ENCODE measurements around the gene USP37. TPM values are rescaled to one million over a fixed set of nuclear protein-coding genes. Genes with fewer than 3 reads are reported as not detected.

Gene USP37
- total RNA-seq, 1 experiment from 2014 or later: 11.6 TPM

GRCh38 chr2:218427741-218428140, 140.4 kb downstream of the USP37 start:
- Histone ChIP-seq H3K9ac (ENCODE audit: low read length) (no peak overlapping the region), H3K36me3 (ENCODE audit: low read depth, low read length) (no peaks in the 10 kb centered on the region), H2AFZ (ENCODE audit: low read length) (no peak overlapping the region), H3K4me2 (ENCODE audit: low read length) (no peak overlapping the region), H3K79me2 (ENCODE audit: low read length) (no peaks in the 10 kb centered on the region), H3K27me3 (ENCODE audit: low read length) (no peaks in the 10 kb centered on the region), H3K4me3 (ENCODE audit: low read length) (no peak overlapping the region), H4K20me1 (ENCODE audit: low read length) (no peaks in the 10 kb centered on the region), H3K4me1 (ENCODE audit: insufficient read depth, low read length) (no peaks in the 10 kb centered on the region), H3F3A (ENCODE audit: low read length, unreplicated experiment) (no peaks in the 10 kb centered on the region), H3K9me3 (ENCODE audit: low read length) (no peaks in the 10 kb centered on the region), H3K27ac (ENCODE audit: low read length) (no peak overlapping the region), H3K9me2 (replicated peaks; ENCODE audit: low read length) (no peaks in the 10 kb centered on the region)
- no peak for TF ChIP-seq CTCF (conservative IDR thresholded peaks at IDR 0.05; ENCODE audit: low read depth, low read length)
- TF ChIP-seq EZH2phosphoT487 (IDR thresholded peaks at IDR 0.05; ENCODE audit: borderline replicate concordance, low read length): no peak
- ATAC-seq (no peak), DNase-seq (no peak)
- BruUV-seq (replicated peaks): no TSS peak
- intact Hi-C loops (cut with micrococcal nuclease): no loop called here
- ChIA-PET CTCF (no interaction called here), POLR2A (ENCODE audit: unreplicated experiment) (no interaction called here)

- BruUV-seq (replicated peaks): no TSS peak
- Histone ChIP-seq H3K9me3 (ENCODE audit: low read length) (no peaks in the 10 kb centered on the region), H3K27me3 (ENCODE audit: low read length) (no peaks in the 10 kb centered on the region), H3K4me1 (ENCODE audit: insufficient read depth, low read length) (no peaks in the 10 kb centered on the region), H3K27ac (ENCODE audit: low read length) (no peak overlapping the region), H4K20me1 (ENCODE audit: low read length) (no peaks in the 10 kb centered on the region), H3K9ac (ENCODE audit: low read length) (no peak overlapping the region), H2AFZ (ENCODE audit: low read length) (no peak overlapping the region), H3K9me2 (replicated peaks; ENCODE audit: low read length) (no peaks in the 10 kb centered on the region), H3K4me3 (ENCODE audit: low read length) (no peak overlapping the region), H3K36me3 (ENCODE audit: low read depth, low read length) (no peaks in the 10 kb centered on the region), H3K79me2 (ENCODE audit: low read length) (no peaks in the 10 kb centered on the region), H3F3A (ENCODE audit: low read length, unreplicated experiment) (no peaks in the 10 kb centered on the region), H3K4me2 (ENCODE audit: low read length) (no peak overlapping the region)
- no peak for ATAC-seq
- CTCF ChIA-PET: interaction anchor here (0.6 kb wide), 1 partner anchor 91 kb away, joined by 4 read pairs; no protein-coding TSS in a partner anchor
- DNase-seq: no peak
- TF ChIP-seq CTCF (conservative IDR thresholded peaks at IDR 0.05; ENCODE audit: low read depth, low read length) (no peak), EZH2 (IDR thresholded peaks at IDR 0.05; ENCODE audit: low read length, unreplicated experiment) (no peak), EZH2phosphoT487 (IDR thresholded peaks at IDR 0.05; ENCODE audit: borderline replicate concordance, low read length) (no peak)
- intact Hi-C loops (cut with micrococcal nuclease): no loop called here
- POLR2A ChIA-PET (ENCODE audit: unreplicated experiment): no interaction called here
Measured at GRCh38 chr2:218425531-218425930, 142.6 kb downstream of the USP37 start.

GRCh38 chr2:218423584-218423983, 144.6 kb downstream of the USP37 start:
- H3K36me3 ChIP-seq (ENCODE audit: low read depth, low read length): no peaks in the 10 kb centered on the region
- no peak for DNase-seq
- no peaks in the 10 kb centered on the region for H3K79me2 ChIP-seq (ENCODE audit: low read length)
- ChIA-PET CTCF (no interaction called here), POLR2A (ENCODE audit: unreplicated experiment) (no interaction called here)
- H3K27me3 ChIP-seq (ENCODE audit: low read length): no peaks in the 10 kb centered on the region
- no peak overlapping the region for H3K4me2 ChIP-seq (ENCODE audit: low read length)
- no peak for TF ChIP-seq EZH2 (IDR thresholded peaks at IDR 0.05; ENCODE audit: low read length, unreplicated experiment)
- TF ChIP-seq EZH2phosphoT487 (IDR thresholded peaks at IDR 0.05; ENCODE audit: borderline replicate concordance, low read length): no peak
- no peak for TF ChIP-seq CTCF (conservative IDR thresholded peaks at IDR 0.05; ENCODE audit: low read depth, low read length)
- H3K27ac ChIP-seq (ENCODE audit: low read length): no peak overlapping the region
- no peaks in the 10 kb centered on the region for H3K9me2 ChIP-seq (replicated peaks; ENCODE audit: low read length)
- no peak overlapping the region for H2AFZ ChIP-seq (ENCODE audit: low read length)
- no TSS peak for BruUV-seq (replicated peaks)
- intact Hi-C loops (cut with micrococcal nuclease): no loop called here
- no peaks in the 10 kb centered on the region for H3K4me1 ChIP-seq (ENCODE audit: insufficient read depth, low read length)
- no peak overlapping the region for H3K4me3 ChIP-seq (ENCODE audit: low read length)
- no peaks in the 10 kb centered on the region for H3K9me3 ChIP-seq (ENCODE audit: low read length)
- no peak overlapping the region for H3K9ac ChIP-seq (ENCODE audit: low read length)
- no peaks in the 10 kb centered on the region for H3F3A ChIP-seq (ENCODE audit: low read length, unreplicated experiment)
- ATAC-seq: no peak
- H4K20me1 ChIP-seq (ENCODE audit: low read length): no peaks in the 10 kb centered on the region
